ENCODE data around the gene PKD2. TPM values are rescaled to one million over a fixed set of nuclear protein-coding genes. Genes with fewer than 3 reads are reported as not detected.

PKD2 gene
- total and polyA plus RNA-seq, 2 of the 4 experiments (the other 2 are of a cell fraction) = 43.8 to 51.3 TPM

GRCh38 chr4:88112856-88113255 lies 105.4 kb downstream of the PKD2 start:
- Histone ChIP-seq H3K4me1 (ENCODE audit: control insufficient read depth, insufficient read depth, low read length) (peaks cover 3% of the 10 kb centered on the region; the same call in 1 of the 2 replicates), H3K4me3 (ENCODE audit: insufficient read depth, low read depth, low read length) (no peak overlapping the region), H2AK5ac (ENCODE audit: low read depth, low read length) (no peak overlapping the region), H3K36me3 (ENCODE audit: control insufficient read depth, insufficient read depth, low read length) (no peaks in the 10 kb centered on the region), H3K18ac (ENCODE audit: low read depth, low read length) (no peak overlapping the region), H3K14ac (replicated peaks; ENCODE audit: low read depth, low read length) (no peak overlapping the region), H2BK120ac (ENCODE audit: low read depth, low read length) (no peak overlapping the region), H2BK20ac (ENCODE audit: low read depth, low read length) (no peak overlapping the region), H2AFZ (replicated peaks; ENCODE audit: low read length, poor library complexity) (no peak overlapping the region), H4K5ac (ENCODE audit: low read depth, low read length) (no peak overlapping the region), H2BK15ac (ENCODE audit: low read depth, low read length) (no peak overlapping the region), H3K9me1 (ENCODE audit: insufficient read depth, low read length) (peaks cover under 1% of the 10 kb centered on the region), H3K79me1 (ENCODE audit: low read depth in 1 of 2, low read length in 2 of 2) (no peaks in the 10 kb centered on the region), H2AK9ac (replicated peaks; ENCODE audit: low read depth, low read length, poor library complexity) (no peak overlapping the region), H3K27me3 (ENCODE audit: control insufficient read depth, insufficient read depth, low read length) (no peaks in the 10 kb centered on the region), H3K4me2 (ENCODE audit: low read depth, low read length) (no peak overlapping the region), H4K91ac (ENCODE audit: insufficient read depth, low read depth, low read length) (no peak overlapping the region), H4K20me1 (ENCODE audit: insufficient read depth, low read length) (no peaks in the 10 kb centered on the region), H4K8ac (ENCODE audit: low read depth in 2 of 2, low read length in 2 of 2) (no peak overlapping the region), H3K9ac (ENCODE audit: low read depth, low read length) (no peak overlapping the region), H3K23ac (ENCODE audit: low read depth, low read length) (no peak overlapping the region), H2BK5ac (ENCODE audit: low read depth, low read length, poor library complexity, severe bottlenecking) (no peak overlapping the region), H3K4ac (ENCODE audit: low read depth, low read length) (no peak overlapping the region), H3K27ac (ENCODE audit: insufficient read depth, low read length) (no peak overlapping the region), H3K9me3 (ENCODE audit: control insufficient read depth, insufficient read depth, low read length) (no peaks in the 10 kb centered on the region), H3K56ac (ENCODE audit: extremely low read depth, insufficient read depth, low read length) (no peak overlapping the region)
- CTCF ChIA-PET = interaction anchor here (1.7 kb wide), 1 partner anchor 9 kb away, joined by 3 read pairs; no protein-coding TSS in a partner anchor
- in situ Hi-C loops (cut with MboI; ENCODE audit: low sequenced_read_pairs) (no loop called here), intact Hi-C loops (cut with micrococcal nuclease) (no loop called here), dilution Hi-C loops (cut with HindIII; ENCODE audit: low sequenced_read_pairs, unreplicated experiment) (no loop called here)
- DNase-seq (no peak), ATAC-seq (ENCODE audit: low read depth) (no peak)
- no peak for TF ChIP-seq CEBPB (IDR thresholded peaks at IDR 0.05; ENCODE audit: low read depth, low read length)
- TF ChIP-seq, protein P1, sequence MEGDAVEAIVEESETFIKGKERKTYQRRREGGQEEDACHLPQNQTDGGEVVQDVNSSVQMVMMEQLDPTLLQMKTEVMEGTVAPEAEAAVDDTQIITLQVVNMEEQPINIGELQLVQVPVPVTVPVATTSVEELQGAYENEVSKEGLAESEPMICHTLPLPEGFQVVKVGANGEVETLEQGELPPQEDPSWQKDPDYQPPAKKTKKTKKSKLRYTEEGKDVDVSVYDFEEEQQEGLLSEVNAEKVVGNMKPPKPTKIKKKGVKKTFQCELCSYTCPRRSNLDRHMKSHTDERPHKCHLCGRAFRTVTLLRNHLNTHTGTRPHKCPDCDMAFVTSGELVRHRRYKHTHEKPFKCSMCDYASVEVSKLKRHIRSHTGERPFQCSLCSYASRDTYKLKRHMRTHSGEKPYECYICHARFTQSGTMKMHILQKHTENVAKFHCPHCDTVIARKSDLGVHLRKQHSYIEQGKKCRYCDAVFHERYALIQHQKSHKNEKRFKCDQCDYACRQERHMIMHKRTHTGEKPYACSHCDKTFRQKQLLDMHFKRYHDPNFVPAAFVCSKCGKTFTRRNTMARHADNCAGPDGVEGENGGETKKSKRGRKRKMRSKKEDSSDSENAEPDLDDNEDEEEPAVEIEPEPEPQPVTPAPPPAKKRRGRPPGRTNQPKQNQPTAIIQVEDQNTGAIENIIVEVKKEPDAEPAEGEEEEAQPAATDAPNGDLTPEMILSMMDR (conservative IDR thresholded peaks at IDR 0.05; ENCODE audit: low read depth, low read length) = no peak
- TF ChIP-seq MXI1 (IDR thresholded peaks at IDR 0.05; ENCODE audit: borderline replicate concordance, low read depth, low read length) = no peak
- TF ChIP-seq BHLHE40 (IDR thresholded peaks at IDR 0.05; ENCODE audit: low read depth, low read length) = no peak
- BruUV-seq (replicated peaks) = no TSS peak
- POLR2A ChIA-PET (ENCODE audit: unreplicated experiment) = no interaction called here
- WGBS, 2 experiments (ENCODE audit: extremely low coverage in 2 of 2, insufficient read length in 1 of 2) = no CpG with 5 or more reads among the region's 5 CpGs

Measured in IMR-90 (cell line).